OCI-LY1 (cell line): ENCODE results near the gene CBARP.
A peak's percentile ranks its signal among the peaks of the same experiment; 100 is the strongest.

ENCODE experiments used
- H2AFZ ChIP-seq: fragments of 200-600 bp; sonication (generic), shearing (Covaris generic); 2 replicates; pipeline ENCODE4 v1.6.0; 2014; ENCODE audit warnings: antibody characterized with exemption, mild to moderate bottlenecking, low read length
- H3F3A ChIP-seq: fragments of 200-600 bp; sonication (generic), shearing (Covaris generic); 2 replicates; pipeline ENCODE4 v1.6.0; 2014; ENCODE audit warnings: mild to moderate bottlenecking, antibody characterized with exemption, low read length, moderate library complexity; ENCODE audit not compliant: insufficient read depth
- H3K27ac ChIP-seq: fragments of 200-600 bp; sonication (generic); 2 replicates; pipeline ENCODE4 v1.5.1; 2014; ENCODE audit warnings: low read length, mixed run types, mild to moderate bottlenecking, low read depth; ENCODE audit not compliant: poor library complexity, severe bottlenecking
- H3K27me3 ChIP-seq: fragments of 200-600 bp; sonication (generic); 2 replicates; pipeline ENCODE4 v1.6.0; 2014; ENCODE audit warnings: antibody characterized with exemption, mild to moderate bottlenecking, low read length, moderate library complexity; ENCODE audit not compliant: insufficient read depth
- H3K36me3 ChIP-seq: fragments of 200-600 bp; sonication (generic); 2 replicates; pipeline ENCODE4 v1.6.1; 2014; ENCODE audit warnings: mild to moderate bottlenecking, antibody characterized with exemption, low read length, moderate library complexity, mixed read lengths; ENCODE audit not compliant: insufficient read depth
- H3K4me1 ChIP-seq: fragments of 200-600 bp; sonication (generic); 2 replicates; pipeline ENCODE4 v1.5.1; 2014; ENCODE audit warnings: mild to moderate bottlenecking, low read length, moderate library complexity; ENCODE audit not compliant: insufficient read depth, severe bottlenecking
- H3K4me2 ChIP-seq: fragments of 200-600 bp; sonication (generic), shearing (Covaris generic); 2 replicates; pipeline ENCODE4 v1.6.1; 2014; ENCODE audit warnings: low read length
- H3K4me3 ChIP-seq: fragments of 200-600 bp; sonication (generic); 2 replicates; pipeline ENCODE4 v1.5.1; 2014; ENCODE audit warnings: low read length, low read depth, mild to moderate bottlenecking, mixed read lengths; ENCODE audit not compliant: poor library complexity, severe bottlenecking
- H3K79me2 ChIP-seq: fragments of 200-600 bp; shearing (Covaris generic); 2 replicates; pipeline ENCODE4 v1.6.1; 2016; ENCODE audit warnings: mixed run types, low read length, mixed read lengths; ENCODE audit not compliant: insufficient read depth
- H3K9ac ChIP-seq: fragments of 200-600 bp; sonication (generic), shearing (Covaris generic); 2 replicates; pipeline ENCODE4 v1.6.1; 2014; ENCODE audit warnings: mild to moderate bottlenecking, low read length, mixed read lengths
- H3K9me2 ChIP-seq: fragments of 200-600 bp; sonication (generic), shearing (Covaris generic); 2 replicates; pipeline ENCODE4 v1.6.1; 2014; ENCODE audit warnings: low read depth, mild to moderate bottlenecking, low read length, mixed read lengths
- H3K9me3 ChIP-seq: fragments of 200-600 bp; shearing (Covaris generic); 2 replicates; pipeline ENCODE4 v1.6.1; 2014; ENCODE audit warnings: low read length, mixed read lengths
- H4K20me1 ChIP-seq: fragments of 200-600 bp; sonication (generic), shearing (Covaris generic); 2 replicates; pipeline ENCODE4 v1.6.0; 2016; ENCODE audit warnings: mild to moderate bottlenecking, low read length; ENCODE audit not compliant: insufficient read depth
- CTCF ChIP-seq: fragments of 200-600 bp; sonication (generic), shearing (Covaris generic); IDR thresholded peaks from 2 replicates; pipeline ENCODE4 v1.5.1; 2017; ENCODE audit warnings: mild to moderate bottlenecking, antibody characterized with exemption, low read length, moderate library complexity, mixed read lengths
- EZH2 ChIP-seq: fragments of 200-600 bp; sonication (generic), shearing (Covaris generic); IDR thresholded peaks from 2 replicates; pipeline ENCODE4 v1.8.0; 2017; ENCODE audit warnings: borderline replicate concordance, mixed run types, mild to moderate bottlenecking, antibody characterized with exemption, low read length, moderate library complexity, mixed read lengths

CBARP gene

GRCh38 chr19:1237754-1238368 is at the start of gene CBARP:
Gene CBARP (minus strand): TSS chr19:1238005. CDS start chr19:1236100, 1,905 bp downstream.
- H3K27ac ChIP-seq = no peak within 1 kb of the TSS
- H3F3A ChIP-seq = peaks cover 5% of the 10 kb centered on the region; the same call in 1 of the 2 replicates
- H3K9ac ChIP-seq = no peak within 1 kb of the TSS
- no peaks in the 10 kb centered on the region for H4K20me1 ChIP-seq
- no peaks in the 10 kb centered on the region for H3K9me3 ChIP-seq
- peaks cover 6% of the 10 kb centered on the region; the same call in 1 of the 2 replicates for H3K27me3 ChIP-seq
- H3K9me2 ChIP-seq = no peaks in the 10 kb centered on the region
- H3K79me2 ChIP-seq = no peaks in the 10 kb centered on the region
- H3K4me3 ChIP-seq = peak within 1 kb of the TSS; percentile 52
- no peaks in the 10 kb centered on the region for H3K36me3 ChIP-seq
- TF ChIP-seq CTCF (no peak), EZH2 (no peak)
- peak within 1 kb of the TSS; percentile 59 for H3K4me2 ChIP-seq
- H2AFZ ChIP-seq = no peak within 1 kb of the TSS
- peaks cover 26% of the 10 kb centered on the region for H3K4me1 ChIP-seq

GRCh38 chr19:1286487-1287353 is 48.9 kb upstream of the CBARP start:
- Histone ChIP-seq H3K9ac (no peak overlapping the region), H3K9me2 (no peaks in the 10 kb centered on the region), H3K36me3 (no peaks in the 10 kb centered on the region), H2AFZ (no peak overlapping the region), H3K9me3 (no peaks in the 10 kb centered on the region), H3K4me3 (no peak overlapping the region), H4K20me1 (no peaks in the 10 kb centered on the region), H3K4me2 (no peak overlapping the region), H3F3A (no peaks in the 10 kb centered on the region), H3K27ac (no peak overlapping the region), H3K79me2 (no peaks in the 10 kb centered on the region), H3K27me3 (0 out of 2 replicates have a peak, but pooled peaks cover 17% of the 10 kb centered on the region), H3K4me1 (no peaks in the 10 kb centered on the region)
- no peak for TF ChIP-seq EZH2
- no peak for TF ChIP-seq CTCF

GRCh38 chr19:1285737-1286360 is 48.0 kb upstream of the CBARP start, which contains the start of gene EFNA2:
Gene EFNA2 (plus strand): TSS chr19:1285873. CDS start chr19:1286169, 296 bp downstream.
- H3K9ac ChIP-seq = no peak within 1 kb of the TSS

More at GRCh38 chr19:1285737-1286360, 48.0 kb upstream of the CBARP start, which contains the start of gene EFNA2:
- H3F3A ChIP-seq = no peaks in the 10 kb centered on the region
- no peaks in the 10 kb centered on the region for H4K20me1 ChIP-seq
- H3K4me2 ChIP-seq = no peak within 1 kb of the TSS
- no peak within 1 kb of the TSS for H3K4me3 ChIP-seq
- no peaks in the 10 kb centered on the region for H3K9me3 ChIP-seq
- H3K27me3 ChIP-seq = 0 out of 2 replicates have a peak, but pooled peaks cover 17% of the 10 kb centered on the region
- no peak for TF ChIP-seq CTCF
- TF ChIP-seq EZH2 = no peak
- peaks cover 2% of the 10 kb centered on the region; the same call in 1 of the 2 replicates for H3K36me3 ChIP-seq
- no peak within 1 kb of the TSS for H3K27ac ChIP-seq
- H3K4me1 ChIP-seq = no peaks in the 10 kb centered on the region
- H3K79me2 ChIP-seq = no peaks in the 10 kb centered on the region
- no peak within 1 kb of the TSS for H2AFZ ChIP-seq
- no peaks in the 10 kb centered on the region for H3K9me2 ChIP-seq
